OCI-M1 (cell line): ENCODE data around the gene TEP1.
"Not testable (repeated sequence)": the region's sequence is repeated elsewhere in the genome, so short reads cannot be mapped to it uniquely, and the experiment has no call there.

ENCODE experiments used
- DNase-seq: peaks from one replicate; lab custom pipeline; 2025; lab: John Stamatoyannopoulos, UW

TEP1 gene

GRCh38 chr14:20412876-20413743 is at the start of gene TEP1:
TSS of gene TEP1 (minus strand) at chr14:20413501. CDS start at chr14:20408439, 5,062 bp downstream.
- peak; percentile 80 for DNase-seq

- DNase-seq, result peak; percentile 99
Observed at GRCh38 chr14:20461225-20462141, 48.2 kb upstream of the TEP1 start, which contains the start of gene PIP4P1. TSS of gene PIP4P1 (minus strand) at chr14:20461434. CDS start at chr14:20461325, 109 bp downstream.

- no peak for DNase-seq
Observed at GRCh38 chr14:20460458-20461224, 47.3 kb upstream of the TEP1 start.

- DNase-seq, result no peak
Observed at GRCh38 chr14:20458031-20458789, 44.9 kb upstream of the TEP1 start.

GRCh38 chr14:20456971-20457370 is 43.7 kb upstream of the TEP1 start:
- no peak for DNase-seq

- peak; percentile 97 for DNase-seq
Observed at GRCh38 chr14:20455355-20456300, 42.3 kb upstream of the TEP1 start.

- DNase-seq, result peak; percentile 98
Observed at GRCh38 chr14:20454516-20455354, 41.4 kb upstream of the TEP1 start, which contains the start of the genes APEX1 and OSGEP. TSS of gene APEX1 (plus strand) at chr14:20455226. CDS start at chr14:20455646, 420 bp downstream. TSS of gene OSGEP (minus strand) at chr14:20454812. CDS start at chr14:20454683, 129 bp downstream.

GRCh38 chr14:20452831-20453230 is 39.5 kb upstream of the TEP1 start:
- DNase-seq, result not testable (repeated sequence)

- no peak for DNase-seq
Observed at GRCh38 chr14:20446889-20447288, 33.6 kb upstream of the TEP1 start.

- DNase-seq, result not testable (repeated sequence)
Observed at GRCh38 chr14:20443650-20444049, 30.3 kb upstream of the TEP1 start.

GRCh38 chr14:20441461-20441860 is 28.2 kb upstream of the TEP1 start:
- DNase-seq, result no peak

- DNase-seq, result no peak
Observed at GRCh38 chr14:20440882-20441281, 27.6 kb upstream of the TEP1 start.

- no peak for DNase-seq
Observed at GRCh38 chr14:20440465-20440864, 27.2 kb upstream of the TEP1 start.

GRCh38 chr14:20438664-20439063 is 25.4 kb upstream of the TEP1 start:
- DNase-seq, result no peak

- no peak for DNase-seq
Observed at GRCh38 chr14:20436363-20436755, 23.1 kb upstream of the TEP1 start.

GRCh38 chr14:20435582-20436362 is 22.5 kb upstream of the TEP1 start, which contains the start of gene KLHL33:
TSS of gene KLHL33 (minus strand) at chr14:20436166. CDS start at chr14:20435811, 355 bp downstream.
- DNase-seq, result no peak

- no peak for DNase-seq
Observed at GRCh38 chr14:20434701-20435581, 21.6 kb upstream of the TEP1 start.
